ENCODE data around the gene MVB12B.

Gene MVB12B

DNA sequence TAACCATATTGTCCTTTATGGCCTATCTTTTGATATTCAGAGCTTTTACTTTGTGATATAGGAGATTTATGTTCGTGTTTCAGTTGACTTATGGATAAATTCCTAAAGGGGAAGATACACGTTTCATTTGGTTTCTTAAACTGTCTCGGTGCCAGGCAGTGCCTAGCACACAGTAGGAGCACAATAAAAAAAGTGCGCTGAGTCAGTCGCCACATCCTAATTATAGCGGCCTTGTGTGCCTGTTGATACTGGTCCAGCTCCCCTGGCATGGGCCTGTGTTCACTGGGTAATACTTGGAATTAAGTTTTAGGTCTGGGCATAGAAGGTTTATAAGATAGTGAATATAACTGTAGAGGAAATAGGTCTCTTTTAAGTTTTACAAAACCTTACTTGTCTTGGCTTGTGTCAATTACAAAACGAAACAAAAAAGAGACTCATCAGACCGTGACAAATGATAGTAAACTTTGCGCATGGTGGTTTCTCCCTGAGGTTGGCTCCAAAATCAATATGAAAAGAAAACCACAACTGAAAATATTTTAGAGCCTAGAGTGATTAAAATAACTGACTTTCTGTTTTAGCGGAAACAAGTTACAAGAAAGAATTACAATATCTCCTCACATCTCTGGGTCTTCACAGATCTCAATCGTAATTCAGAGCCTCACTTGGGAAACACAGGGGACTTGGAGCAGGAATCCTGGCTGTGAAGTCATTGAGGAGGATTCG is 84.8 kb downstream of the MVB12B start:
- FAIRE-seq, result peak; percentile 14

DNA sequence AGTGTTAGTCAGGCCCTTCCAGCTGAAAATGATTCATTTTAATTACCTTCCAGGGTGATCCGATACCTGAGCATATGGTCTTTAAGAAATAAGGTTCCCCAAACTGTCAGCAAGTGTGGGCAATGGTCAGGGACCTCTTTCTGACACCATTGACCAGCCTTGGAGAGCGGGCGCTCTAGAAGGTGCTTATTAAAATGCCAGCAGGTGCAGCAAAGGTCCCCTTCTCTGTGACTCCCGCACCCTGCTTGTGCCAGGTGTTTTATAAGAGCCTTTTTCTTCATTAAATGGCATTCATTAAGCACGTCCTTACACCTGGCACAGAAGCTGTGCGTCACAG is 85.3 kb downstream of the MVB12B start:
- FAIRE-seq, result no peak

DNA sequence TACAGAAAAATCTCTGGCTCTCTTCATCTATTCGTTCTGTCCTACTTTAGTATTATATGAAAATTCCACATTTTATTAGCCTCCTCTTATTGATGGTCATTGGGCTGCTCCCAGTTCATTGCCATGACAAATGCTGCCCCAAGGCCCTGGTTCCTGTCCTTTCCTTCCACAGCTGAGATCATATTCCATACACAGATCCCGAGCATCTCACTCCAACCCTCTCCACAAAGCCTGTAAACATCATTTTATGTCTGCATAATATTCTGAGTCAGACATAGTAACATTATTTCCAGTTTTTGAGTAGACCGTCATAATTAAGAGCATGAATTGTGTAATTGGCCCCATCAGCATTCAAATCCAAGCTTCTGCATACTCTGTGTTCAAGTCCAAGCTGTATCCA is 86.3 kb downstream of the MVB12B start:
- FAIRE-seq, result no peak

DNA sequence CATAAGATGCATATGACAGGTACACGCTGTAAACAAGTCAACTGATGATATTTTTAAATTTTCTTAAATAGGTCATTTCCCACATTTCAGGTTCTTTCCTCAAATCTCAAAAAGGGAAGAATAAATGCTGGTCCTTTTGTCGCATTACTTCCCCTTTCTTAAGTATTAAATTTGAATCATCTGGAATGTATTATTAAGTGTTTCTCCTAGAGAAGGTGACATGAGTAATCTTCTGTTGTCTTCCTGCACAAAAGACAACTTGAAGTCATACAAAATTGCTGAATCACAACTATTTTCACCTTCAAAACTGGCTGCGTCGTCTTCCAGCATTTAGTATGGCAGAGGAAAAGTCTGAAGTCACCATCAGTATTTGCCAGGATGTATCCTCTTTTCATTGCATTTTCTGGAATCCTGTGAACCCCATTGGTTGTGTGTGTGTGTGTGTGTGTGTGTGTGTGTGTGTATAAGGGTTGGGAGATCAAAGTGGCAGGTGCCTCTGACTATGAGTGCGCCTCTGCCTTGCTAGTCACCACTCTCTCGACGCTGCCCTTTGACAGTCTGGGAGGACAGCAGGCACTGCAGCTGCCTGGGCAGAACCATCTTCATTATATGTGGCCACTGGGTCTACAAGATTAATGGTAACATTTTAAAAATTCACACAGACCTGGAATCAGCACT is 86.9 kb downstream of the MVB12B start:
- no peak for FAIRE-seq

DNA sequence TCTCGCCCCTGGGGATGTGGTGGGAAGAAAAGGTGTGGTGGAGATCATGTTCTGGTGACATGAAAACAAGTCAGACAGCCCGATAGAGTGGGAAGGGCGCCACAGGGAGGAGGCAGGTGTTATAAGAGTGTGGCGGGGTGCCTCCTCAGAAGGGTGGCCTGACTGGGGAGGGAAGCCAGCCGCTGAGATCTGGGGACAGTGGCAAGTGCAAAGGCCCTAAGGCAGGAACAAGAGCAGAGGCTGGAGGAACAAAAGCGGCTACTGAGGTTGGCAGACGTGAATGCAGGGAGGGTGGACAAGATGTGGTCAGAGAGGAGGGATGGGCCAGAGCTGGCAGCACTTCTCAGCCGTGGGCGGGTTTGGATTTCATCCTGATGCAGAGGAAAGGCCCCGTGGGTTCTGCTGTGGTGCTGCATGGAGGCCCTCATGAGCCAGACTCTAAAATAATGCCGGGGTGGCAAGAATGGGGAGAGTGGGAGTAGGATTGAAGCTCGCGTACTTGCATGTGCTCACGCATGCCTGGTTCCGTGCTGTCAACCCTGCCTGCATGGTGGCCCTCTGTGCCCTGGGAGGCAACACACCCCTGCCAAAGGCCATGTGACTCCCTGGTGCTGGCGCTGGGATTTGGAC is 89.2 kb downstream of the MVB12B start:
- no peak for FAIRE-seq

DNA sequence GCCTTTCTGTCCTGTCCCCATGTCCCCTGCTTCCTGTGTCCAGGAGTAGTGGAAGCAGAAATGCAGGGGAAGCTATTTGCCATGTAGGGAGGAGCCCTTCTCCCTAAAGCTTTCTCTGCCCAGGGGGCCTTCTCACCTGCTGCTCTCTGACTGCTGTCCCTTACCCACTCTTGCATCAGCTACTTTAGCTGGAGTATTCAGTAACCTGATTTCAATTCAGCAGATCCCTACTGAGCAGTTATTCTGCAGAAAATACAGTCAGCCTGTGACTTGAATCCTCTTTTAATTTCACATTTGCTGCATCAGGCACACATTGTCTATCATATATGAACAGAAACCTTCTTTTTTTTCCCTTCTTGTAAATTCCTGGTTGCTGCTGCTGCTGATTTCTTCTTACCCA is 90.4 kb downstream of the MVB12B start:
- no peak for FAIRE-seq

DNA sequence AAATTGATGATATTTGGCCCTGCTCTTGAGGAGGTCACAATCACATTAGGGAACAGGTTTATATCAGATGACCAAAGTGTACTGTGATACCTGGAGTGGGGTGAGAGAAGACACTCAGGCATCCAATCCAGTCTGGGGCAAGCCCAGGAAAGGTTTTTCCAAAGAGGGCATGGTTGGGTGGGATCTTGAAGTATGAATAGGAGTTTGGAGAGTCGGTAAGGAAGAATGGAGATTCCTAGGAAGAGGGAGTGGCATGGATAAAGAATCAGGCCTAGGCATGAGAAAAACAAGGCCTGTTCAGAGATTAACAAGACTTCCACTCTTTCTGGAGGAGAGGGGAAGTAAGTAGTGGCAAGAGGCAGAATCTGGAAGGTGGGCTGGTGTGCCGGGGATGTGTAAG is 91.1 kb downstream of the MVB12B start:
- FAIRE-seq, result no peak

DNA sequence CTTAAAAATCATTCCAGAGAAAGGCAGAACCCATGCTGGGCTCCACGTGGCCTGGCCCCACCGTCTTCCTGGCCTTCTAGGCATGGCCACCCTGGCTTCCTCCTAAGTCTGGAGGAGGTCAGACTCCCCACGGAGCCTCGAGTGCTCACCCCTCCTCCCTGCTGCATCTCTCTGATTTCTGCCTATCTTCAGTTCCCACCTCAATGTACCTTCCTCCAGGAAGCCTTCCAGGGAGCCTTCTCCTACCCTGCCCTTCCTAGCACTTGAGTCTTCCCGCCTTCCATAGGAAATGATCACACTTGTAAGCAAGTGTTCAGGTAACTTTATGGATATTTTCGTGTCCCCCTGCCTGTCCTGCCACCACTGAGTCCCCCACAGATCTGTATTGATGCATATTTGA is 92.0 kb downstream of the MVB12B start:
- no peak for FAIRE-seq

DNA sequence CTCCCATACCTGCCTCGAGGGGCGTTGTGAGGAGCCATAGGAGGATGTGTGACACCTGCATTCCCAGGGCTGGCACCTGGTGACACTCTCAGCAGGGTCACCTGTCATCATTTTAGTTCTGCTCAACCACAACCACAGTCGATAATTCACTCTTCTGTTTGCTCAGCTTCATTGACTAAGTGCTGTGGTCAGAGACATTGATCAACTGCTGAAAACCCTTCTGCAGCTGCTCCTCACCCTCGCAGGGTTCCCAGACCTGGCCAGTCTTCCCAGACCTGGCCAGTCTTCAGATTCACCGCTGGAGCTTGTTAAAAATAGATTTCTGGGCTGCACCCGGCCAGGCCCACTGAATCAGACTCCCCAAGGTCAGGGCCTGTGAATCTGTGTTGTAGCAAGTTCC is 92.8 kb downstream of the MVB12B start:
- no peak for FAIRE-seq

DNA sequence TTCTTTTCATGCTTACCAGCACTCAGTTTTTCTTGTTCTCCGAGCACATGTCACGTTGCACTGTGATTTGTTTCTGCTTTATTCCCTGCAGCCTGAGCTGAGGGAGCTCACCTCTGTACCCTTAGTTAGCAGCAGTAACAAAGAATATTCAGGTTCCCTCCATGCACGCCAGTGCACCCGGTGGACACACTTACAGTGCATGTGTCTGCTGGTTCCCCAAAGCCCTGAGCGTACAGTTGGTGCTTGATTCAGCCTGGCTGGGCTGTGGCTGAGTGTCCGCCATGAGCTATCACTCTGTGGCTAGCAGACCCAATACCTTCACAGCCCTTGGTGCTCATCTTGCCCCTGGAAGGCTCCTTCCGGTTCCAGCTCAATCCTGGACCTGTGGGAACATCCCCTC is 93.5 kb downstream of the MVB12B start:
- FAIRE-seq, result no peak

DNA sequence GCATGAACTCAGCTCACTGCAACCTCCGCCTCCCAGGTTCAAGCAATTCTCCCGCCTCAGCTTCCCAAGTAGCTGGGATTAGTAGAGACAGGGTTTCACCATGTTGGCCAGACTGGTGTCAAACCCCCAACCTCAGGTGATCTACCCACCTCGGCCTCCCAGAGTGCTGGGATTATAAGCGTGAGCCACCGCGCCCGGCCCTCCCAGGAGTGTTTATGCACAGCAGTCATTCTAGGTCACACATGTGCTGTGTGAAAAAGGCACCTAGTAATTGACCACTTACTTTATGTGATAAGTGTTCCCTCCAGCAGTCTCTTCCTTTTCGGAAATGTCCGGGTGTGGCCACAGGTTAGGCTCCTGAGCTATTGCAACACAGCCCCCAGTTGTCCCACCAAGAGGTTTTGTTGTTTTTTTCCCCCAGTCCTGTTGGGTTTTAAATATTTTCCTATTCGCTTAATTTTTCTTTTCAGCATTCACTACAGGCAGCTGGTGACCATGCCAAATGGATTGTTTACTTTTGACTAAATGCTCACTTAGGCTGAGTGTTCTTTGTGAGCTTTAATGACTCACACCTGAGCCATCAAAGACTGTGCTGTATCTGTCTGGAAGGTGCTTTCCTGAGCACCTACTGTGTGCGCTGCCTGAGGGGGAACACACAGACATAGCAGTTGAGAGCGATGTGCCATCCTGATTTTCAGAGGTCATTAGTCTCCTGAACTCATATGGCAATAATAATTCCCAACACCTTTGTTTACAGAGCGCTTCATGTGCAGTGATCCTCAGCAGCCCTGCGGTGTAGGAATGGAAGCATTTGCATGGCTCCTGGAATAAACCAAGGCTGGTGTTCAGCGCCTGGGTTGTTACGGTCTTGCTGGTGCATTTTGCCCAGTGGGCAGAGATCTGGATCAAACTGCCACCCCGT is 94.3 kb downstream of the MVB12B start:
- no peak for FAIRE-seq

DNA sequence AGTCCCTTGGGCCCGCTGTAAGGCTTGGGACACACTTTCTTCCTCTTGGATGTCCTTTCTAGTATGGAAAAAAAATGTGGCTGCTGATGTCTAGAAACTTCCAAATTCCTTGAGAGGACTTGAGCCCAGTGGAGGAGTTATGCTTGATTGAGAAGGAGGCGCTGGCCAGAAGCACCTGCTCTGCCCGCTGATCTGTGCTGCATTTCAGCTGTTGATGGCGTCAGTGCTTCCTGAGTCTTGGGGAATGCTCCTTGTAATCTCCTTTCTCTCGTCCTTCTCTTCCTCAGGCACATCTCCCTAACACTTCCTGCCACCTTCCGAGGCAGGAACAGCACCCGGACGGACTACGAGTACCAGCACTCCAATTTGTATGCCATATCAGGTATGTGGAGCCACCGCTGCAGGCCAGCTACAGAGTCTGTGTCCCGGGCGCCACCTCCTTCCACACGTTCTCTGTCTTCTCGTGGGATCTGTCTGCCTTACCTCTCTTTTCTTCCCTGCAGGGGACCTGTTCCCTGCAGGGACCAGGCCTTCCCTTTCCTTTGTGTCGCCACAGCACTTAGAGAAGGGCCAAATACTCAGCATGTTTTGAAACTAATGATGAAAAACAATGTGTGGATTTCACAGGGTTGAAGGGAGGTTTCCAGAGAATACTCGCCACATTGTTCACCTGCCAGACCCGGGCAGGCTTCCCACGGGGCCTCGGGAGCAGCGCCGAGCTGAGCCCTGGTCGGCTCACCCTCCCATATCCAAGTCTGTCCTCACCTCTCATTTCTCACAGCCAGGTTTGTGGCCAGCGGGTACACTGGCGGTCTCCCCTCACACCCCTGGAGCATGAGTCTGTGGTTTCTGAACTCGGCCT is 95.2 kb downstream of the MVB12B start:
- FAIRE-seq, result no peak

DNA sequence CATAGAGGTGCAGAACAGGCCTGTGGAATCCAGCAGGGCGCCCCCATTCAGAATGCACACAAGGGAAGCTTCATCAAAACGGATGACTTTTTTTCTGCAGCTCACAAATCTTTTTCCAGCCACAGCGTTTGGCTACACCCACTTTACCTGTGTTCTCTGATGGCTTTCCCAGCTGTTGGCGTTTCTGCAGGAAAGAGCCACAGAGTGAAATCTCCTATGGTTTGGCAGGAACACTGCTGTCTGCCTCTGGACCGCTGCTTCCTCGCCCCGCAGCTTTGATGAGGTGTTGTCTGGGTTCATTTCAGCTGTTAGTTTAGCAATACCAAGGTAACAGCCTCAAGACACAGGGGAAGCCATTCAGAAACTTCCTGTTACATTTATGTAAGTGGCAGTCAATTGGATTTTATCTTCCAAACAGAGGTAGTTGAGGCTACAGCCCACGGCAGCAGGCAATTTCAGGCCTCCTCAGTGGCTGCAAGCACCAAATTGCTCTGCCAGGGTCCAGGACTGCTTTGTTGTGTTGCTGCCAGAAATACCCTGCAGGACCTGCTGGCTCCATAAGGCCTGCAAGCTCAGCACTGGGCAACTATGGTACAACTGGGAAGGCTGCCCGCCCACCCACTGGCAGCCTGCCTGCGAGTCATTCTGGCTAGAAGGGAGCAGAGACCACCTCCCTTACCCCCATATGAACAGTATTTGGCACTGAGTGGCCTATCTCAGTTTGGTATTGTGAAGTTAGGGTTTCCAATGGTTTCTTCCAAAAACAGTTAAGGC is 96.7 kb downstream of the MVB12B start:
- no peak for FAIRE-seq

DNA sequence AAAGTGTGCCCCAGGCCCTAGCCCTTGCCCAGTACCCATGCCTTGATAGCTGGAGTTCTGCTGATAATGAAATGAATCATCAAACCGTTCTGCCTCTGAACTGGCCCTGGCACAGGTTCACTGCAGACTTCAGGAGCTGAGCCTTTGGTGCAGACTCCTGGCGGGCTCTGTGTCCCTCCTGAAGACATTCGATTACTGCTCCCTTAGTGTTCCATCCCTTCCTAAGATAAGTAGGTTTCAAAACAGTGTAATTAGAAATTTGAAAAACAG is 97.2 kb downstream of the MVB12B start:
- FAIRE-seq, result no peak

DNA sequence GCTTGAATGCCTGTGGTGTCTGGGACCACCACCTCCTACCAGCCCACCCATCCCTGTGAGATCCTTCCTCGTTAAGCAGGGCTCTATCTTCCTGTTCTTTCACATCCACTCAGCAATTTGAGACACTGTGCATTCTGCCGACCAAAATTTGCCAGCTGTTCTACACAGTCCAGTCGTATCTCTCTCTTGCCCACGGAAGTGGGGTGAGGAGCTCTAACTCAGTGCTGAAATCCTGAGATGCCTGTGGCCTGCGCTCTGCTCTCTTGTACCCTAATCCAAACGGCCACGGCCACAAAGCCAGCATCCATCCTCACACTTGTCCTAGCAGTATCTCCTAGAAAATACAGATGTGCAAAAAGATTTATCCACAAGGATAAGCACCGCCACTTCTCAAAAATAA is 97.9 kb downstream of the MVB12B start:
- FAIRE-seq, result no peak

DNA sequence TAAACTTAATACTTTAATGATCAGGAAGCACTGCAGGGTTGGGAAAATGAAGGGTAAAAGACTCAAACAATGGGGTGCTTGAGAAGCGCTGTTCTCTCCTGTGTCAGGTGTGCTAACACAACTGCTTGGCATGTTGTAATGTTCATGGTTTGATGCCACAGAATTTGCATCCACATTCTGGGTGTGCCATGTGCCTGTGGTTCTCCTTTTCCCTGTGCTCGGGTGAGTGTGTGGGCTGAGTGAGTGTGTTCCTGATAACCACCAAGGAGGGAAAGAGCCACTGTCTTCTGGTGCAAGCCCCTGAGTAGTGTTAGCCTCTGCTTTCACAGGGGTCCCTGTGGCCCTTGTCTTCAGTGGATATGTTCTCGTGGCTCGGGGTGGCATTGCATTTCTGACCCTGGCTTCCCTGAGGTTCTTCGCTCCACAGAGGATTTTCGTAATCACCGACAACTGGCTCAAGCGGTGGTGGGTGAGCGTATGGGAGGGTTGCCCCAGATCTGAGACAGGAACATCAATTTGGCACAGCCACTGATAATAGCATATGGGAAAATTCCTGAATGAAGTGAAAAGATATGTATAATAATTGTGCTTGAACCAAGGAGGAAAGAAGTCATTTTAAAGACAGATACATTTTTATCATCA is 102.0 kb downstream of the MVB12B start:
- FAIRE-seq, result no peak

DNA sequence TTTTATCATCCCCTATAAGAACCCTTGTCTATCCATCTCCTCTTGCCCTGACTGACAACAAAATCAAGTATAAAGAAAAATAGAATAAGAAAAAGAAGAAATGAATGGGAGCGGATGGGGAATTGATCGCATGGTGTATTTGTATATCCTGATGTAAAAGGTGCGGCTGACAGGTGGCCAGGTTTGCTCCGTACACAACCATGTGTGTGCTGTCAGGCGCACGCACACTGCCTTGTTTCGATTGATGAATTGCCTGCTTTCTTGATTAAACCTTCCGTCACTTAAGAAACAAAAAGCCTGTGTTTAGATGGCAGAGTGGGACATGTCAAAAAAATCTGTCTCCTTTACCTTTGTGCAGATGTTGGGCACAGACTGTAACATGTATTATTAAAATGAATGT is 102.6 kb downstream of the MVB12B start:
- FAIRE-seq, result no peak

DNA sequence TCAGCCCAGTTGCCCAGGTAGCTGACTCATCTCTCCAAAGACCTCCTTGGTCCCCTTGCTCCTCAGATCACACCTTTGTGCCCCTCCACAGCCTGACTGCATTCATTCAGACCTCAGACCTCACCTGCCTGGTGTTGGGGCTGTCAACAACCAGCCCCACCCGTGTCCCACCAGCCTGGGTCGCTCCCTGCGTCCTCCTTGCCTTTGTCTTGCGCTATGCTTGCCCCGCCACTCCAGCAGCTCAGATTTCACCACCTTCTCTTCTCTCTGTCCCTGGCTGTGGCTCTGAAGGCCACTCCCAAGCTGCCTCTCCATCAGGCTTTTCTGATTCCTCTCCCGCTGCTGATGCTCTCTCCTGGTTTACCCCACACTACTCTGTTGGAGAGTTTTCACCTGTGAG is 103.5 kb downstream of the MVB12B start:
- FAIRE-seq, result no peak

DNA sequence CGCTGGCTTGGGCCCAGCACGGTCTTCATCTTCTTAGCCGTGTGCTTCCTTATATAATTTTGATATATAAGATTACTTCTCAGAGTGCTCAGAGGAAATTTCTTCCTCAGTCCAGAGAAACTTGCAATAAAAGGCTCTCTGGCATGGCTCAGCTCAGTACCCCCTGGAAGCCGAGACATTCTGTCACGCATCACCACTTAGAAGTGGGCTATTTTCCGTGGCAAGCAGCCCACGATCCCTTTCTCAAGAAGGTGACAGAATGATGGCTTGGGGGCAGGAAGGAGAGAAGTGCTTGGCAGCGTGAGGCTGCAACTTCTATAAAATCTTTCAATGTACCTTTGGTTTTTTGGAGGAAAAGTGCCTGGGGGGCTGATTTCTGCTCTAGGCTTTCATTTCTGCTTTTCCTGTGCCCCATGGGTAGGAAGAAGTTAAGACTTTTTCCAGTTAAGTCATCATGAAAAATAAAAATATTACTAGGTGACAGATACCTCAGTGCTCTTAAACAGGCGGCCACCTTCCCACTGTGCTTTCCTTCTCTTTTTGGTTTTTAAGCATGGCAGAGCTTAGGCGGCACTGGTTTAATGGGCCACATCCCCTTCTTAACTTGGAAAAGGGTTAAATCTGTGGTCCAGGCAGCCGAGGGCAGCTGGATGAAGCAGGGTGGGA is 104.6 kb downstream of the MVB12B start:
- FAIRE-seq, result no peak

DNA sequence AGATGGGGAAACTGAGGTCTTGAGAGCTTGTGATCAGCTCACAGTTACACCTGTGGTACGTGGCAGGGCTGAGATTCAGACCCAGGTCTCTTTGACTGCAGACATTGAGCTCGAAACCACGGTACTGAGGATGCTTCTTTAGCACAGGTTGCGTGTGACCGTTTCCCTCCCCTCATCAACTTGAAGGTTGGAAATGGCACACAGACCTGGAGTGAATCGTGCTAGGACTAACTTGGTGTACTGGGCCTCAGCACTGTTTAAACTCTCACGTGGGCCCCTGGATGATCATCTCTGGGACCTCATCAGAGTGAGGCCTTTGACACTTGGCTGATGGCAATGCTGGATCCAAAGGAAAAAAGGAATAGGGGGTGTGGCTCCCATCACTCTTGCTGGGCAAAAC is 106.0 kb downstream of the MVB12B start:
- no peak for FAIRE-seq

DNA sequence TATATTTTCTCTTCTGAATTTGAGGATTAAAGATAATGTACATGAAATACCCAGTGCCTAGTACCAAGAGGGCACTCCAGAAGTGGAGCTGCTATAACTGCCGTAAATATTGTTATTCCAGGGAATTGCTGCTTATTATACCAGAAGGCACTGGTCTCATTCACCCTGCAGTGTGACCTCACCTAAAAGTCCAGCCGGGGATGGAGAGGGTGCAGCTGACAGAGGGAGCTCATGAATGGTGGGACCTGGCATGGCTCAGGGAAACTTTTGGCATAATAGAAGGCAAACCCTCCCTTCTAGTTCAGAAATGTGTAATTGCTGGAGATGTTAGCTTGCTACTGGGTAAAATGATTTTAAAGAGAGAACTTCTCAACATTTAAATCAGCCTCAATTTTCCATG is 108.5 kb downstream of the MVB12B start:
- FAIRE-seq, result no peak

All from colon (tissue), 2 donors.